Measurements from ENCODE around the gene BLOC1S5.

DNA sequence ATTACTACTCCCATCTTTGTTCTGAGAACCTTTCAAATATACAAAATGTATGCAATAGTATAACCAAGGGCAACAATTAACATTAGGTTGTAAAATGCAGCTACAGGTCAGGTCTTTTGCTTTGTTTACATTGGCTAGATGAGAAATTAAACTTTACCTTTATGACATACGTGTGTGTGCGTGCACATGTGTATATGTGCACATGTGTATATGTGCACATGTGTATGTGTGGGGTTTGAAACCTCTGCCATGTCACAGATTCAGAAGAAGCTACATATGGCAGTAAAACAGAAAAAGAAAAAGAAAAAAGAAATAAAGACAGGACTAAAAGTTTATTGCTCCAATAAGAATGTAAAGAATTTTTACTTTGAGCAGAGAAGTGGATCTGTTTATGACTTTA, 40.6 kb downstream of the BLOC1S5 start:
- TF ChIP-seq, protein P1, sequence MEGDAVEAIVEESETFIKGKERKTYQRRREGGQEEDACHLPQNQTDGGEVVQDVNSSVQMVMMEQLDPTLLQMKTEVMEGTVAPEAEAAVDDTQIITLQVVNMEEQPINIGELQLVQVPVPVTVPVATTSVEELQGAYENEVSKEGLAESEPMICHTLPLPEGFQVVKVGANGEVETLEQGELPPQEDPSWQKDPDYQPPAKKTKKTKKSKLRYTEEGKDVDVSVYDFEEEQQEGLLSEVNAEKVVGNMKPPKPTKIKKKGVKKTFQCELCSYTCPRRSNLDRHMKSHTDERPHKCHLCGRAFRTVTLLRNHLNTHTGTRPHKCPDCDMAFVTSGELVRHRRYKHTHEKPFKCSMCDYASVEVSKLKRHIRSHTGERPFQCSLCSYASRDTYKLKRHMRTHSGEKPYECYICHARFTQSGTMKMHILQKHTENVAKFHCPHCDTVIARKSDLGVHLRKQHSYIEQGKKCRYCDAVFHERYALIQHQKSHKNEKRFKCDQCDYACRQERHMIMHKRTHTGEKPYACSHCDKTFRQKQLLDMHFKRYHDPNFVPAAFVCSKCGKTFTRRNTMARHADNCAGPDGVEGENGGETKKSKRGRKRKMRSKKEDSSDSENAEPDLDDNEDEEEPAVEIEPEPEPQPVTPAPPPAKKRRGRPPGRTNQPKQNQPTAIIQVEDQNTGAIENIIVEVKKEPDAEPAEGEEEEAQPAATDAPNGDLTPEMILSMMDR (IDR thresholded peaks at IDR 0.05) = no peak
- TF ChIP-seq SIN3A (IDR thresholded peaks at IDR 0.05; ENCODE audit: borderline replicate concordance, insufficient read depth, low read depth, low read length) (no peak), POLR2AphosphoS5 (IDR thresholded peaks at IDR 0.05; ENCODE audit: low read depth, low read length) (no peak), TCF7L2 (IDR thresholded peaks at IDR 0.05; ENCODE audit: low read depth, low read length) (no peak)
- TF ChIP-seq, protein P2, sequence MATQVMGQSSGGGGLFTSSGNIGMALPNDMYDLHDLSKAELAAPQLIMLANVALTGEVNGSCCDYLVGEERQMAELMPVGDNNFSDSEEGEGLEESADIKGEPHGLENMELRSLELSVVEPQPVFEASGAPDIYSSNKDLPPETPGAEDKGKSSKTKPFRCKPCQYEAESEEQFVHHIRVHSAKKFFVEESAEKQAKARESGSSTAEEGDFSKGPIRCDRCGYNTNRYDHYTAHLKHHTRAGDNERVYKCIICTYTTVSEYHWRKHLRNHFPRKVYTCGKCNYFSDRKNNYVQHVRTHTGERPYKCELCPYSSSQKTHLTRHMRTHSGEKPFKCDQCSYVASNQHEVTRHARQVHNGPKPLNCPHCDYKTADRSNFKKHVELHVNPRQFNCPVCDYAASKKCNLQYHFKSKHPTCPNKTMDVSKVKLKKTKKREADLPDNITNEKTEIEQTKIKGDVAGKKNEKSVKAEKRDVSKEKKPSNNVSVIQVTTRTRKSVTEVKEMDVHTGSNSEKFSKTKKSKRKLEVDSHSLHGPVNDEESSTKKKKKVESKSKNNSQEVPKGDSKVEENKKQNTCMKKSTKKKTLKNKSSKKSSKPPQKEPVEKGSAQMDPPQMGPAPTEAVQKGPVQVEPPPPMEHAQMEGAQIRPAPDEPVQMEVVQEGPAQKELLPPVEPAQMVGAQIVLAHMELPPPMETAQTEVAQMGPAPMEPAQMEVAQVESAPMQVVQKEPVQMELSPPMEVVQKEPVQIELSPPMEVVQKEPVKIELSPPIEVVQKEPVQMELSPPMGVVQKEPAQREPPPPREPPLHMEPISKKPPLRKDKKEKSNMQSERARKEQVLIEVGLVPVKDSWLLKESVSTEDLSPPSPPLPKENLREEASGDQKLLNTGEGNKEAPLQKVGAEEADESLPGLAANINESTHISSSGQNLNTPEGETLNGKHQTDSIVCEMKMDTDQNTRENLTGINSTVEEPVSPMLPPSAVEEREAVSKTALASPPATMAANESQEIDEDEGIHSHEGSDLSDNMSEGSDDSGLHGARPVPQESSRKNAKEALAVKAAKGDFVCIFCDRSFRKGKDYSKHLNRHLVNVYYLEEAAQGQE (IDR thresholded peaks at IDR 0.05; ENCODE audit: insufficient read depth in 1 of 2, low read depth in 2 of 2, low read length in 1 of 2) = no peak
